NK-92 treated with Interleukin-12 subunit alpha and Interleukin-12 subunit beta, amount 100 ng/mL, for 24 hours (cell line): ENCODE measurements around the gene POP7.
"Not testable (repeated sequence)": the region's sequence is repeated elsewhere in the genome, so short reads cannot be mapped to it uniquely, and the experiment has no call there.

ENCODE experiments used
- DNase-seq: peaks from one replicate; lab custom pipeline; 2025; lab: John Stamatoyannopoulos, UW

POP7 gene

GRCh38 chr7:100723732-100724275, 17.9 kb downstream of the POP7 start:
- DNase-seq = no peak

GRCh38 chr7:100724364-100724763, 18.4 kb downstream of the POP7 start:
- not testable (repeated sequence) for DNase-seq

- no peak for DNase-seq
Measured at GRCh38 chr7:100726996-100727761, 21.3 kb downstream of the POP7 start.

- no peak for DNase-seq
Measured at GRCh38 chr7:100728196-100728595, 22.3 kb downstream of the POP7 start.

- DNase-seq = no peak
Measured at GRCh38 chr7:100730136-100730800, 24.3 kb downstream of the POP7 start.

GRCh38 chr7:100731937-100732636, 26.2 kb downstream of the POP7 start:
- no peak for DNase-seq

GRCh38 chr7:100735730-100736129, 29.8 kb downstream of the POP7 start:
- no peak for DNase-seq

GRCh38 chr7:100736671-100737070, 30.8 kb downstream of the POP7 start:
- no peak for DNase-seq

GRCh38 chr7:100739934-100740333, 34.0 kb downstream of the POP7 start:
- no peak for DNase-seq

GRCh38 chr7:100744605-100745004, 38.7 kb downstream of the POP7 start:
- no peak for DNase-seq

- DNase-seq = no peak
Measured at GRCh38 chr7:100745184-100745583, 39.3 kb downstream of the POP7 start.

GRCh38 chr7:100752994-100753393, 47.1 kb downstream of the POP7 start:
- no peak for DNase-seq

- DNase-seq = no peak
Measured at GRCh38 chr7:100753750-100754149, 47.8 kb downstream of the POP7 start.
